LHCN-M2 (cell line): ENCODE measurements around the gene CDC40. TPM values are rescaled to one million over a fixed set of nuclear protein-coding genes. Genes with fewer than 3 reads are reported as not detected.
"Not testable (repeated sequence)": the region's sequence is repeated elsewhere in the genome, so short reads cannot be mapped to it uniquely, and the experiment has no call there.

Experiments used
- DNase-seq: peaks from one replicate; pipeline ENCODE4 v3.0.0-alpha.2; 2012; ENCODE audit warnings: low read depth
- total RNA-seq: library from RNA; depleted of rRNA; stranded (reverse); fragments of >200 nt; gene quantifications from 2 replicates; pipeline ENCODE4 v1.2.3, GENCODE V29; 2014; rRNA removed

Gene CDC40
- total RNA-seq, 1 experiment from 2014 or later: 20.4 TPM

DNA sequence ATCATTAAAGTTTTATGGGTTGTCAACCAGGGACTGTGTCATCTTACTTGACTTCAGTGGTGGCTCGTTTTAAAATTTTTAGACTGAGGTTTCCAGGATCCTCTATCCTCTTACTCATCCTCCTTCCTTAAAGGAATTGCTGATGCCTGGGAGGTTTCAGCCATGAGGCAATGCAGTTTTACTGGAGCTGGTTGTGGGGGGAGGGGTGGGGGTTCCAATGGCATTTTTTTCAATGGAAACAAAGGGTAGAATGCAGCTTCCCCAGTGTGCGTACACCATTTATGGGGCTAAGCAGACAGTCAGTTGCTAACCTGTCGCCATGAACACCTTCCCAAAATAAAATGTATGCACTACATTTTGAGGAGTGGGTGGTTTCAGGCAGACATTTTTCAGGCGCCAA is 89.9 kb downstream of the CDC40 start:
- no peak for DNase-seq

DNA sequence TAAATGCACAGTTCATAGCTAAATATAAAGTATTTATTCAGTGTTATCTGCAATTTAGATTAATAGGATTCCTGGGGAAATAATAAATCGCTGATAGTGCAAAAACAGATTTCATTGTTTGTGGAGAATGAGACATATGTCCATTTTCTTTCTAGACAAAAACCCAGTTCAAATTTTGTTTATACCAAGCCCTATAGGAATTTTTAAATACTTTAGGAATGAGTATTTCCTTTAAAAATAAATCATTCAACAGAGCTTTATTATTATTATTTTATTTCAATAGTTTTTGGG is 91.5 kb downstream of the CDC40 start:
- no peak for DNase-seq

DNA sequence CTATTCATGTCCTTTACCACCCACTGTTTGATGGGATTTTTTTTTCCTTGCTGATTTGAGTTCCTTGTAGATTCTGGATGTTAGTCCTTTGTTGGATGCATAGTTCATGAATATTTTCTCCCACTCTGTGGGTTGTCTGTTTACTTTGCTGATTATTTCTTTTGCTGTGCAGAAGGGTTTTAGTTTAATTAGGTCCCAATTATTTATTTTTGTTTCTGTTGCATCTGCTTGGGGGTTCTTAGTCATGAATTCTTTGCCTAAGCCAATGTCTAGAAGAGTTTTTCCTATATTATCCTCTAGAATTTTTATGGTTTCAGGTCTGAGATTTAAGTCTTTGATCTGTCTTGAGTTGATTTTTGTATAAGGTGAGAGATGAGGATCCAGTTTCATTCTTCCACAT is 92.6 kb downstream of the CDC40 start:
- DNase-seq: not testable (repeated sequence)

DNA sequence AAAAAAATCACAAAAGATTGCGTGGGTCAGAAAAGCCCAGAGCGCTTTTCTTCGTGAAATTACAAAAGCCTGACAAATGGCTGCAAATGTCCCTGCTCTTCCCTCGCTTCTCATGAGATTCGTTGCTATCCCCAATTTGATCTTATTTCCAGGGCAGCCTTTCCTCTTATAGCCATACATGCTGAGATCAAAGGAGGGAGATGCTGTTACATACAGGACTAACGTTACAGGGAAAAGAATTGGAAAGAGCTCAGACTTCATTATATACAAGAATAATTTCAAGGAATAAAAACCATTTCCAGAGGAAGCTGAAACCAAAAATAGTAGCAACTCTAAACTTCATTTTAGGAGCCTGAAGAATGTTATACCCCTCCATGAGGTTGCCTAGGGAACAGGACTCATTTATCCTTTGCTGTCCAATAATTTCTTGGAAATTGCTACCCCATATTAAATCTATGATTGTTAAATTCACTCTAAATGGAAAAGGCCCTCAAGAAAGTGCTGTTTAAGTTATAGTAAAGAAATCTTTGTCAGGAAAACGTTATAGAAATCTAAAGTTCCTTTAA is 97.0 kb downstream of the CDC40 start:
- no peak for DNase-seq

Other genes with a start within 250 kb of the CDC40 start
- gene GPR6, start 202.1 kb upstream of the CDC40 start, total RNA-seq: not detected in 2 replicates
- 11.3 and 14.9 TPM in 2 replicates for gene WASF1, start 757 bp upstream of the CDC40 start, total RNA-seq
- gene METTL24, start 177.9 kb downstream of the CDC40 start, total RNA-seq: not detected in 2 replicates
- gene DDO, start 235.1 kb downstream of the CDC40 start, total RNA-seq: 2.6 and 3.3 TPM in 2 replicates